GM12891 (cell line): Measurements from ENCODE around the gene GRAMD1B.

ENCODE experiments used
- POLR2AphosphoS5 ChIP-seq: IDR thresholded peaks from 2 replicates; pipeline ENCODE4 v1.6.1; 2011; ENCODE audit warnings: low read depth, low read length, control low read depth
- SPI1 ChIP-seq: IDR thresholded peaks from 2 replicates; pipeline ENCODE4 v1.6.1; 2011; ENCODE audit warnings: low read depth, low read length, control low read depth

DNA sequence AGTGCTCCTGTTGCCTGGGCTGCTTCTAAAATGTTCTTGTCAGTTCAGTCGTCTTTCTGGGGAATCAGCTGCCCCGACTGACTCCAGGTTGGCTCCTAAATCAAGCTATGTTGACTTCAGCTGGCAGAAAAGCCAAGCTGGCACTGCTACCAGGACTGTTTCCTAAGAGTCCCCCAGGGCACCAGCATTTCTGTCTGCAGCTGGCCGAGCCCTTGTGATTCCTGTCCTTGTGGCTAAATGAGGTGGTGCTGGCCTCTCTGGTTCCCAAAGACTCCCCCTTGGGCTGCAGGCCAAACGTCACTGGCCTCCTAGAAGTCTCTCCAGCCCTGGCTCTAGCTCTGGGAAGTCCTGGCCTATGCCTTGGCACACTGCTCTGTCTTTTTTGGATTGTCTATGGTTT lies 31.1 kb downstream of the GRAMD1B start:
- no peak for TF ChIP-seq POLR2AphosphoS5
- TF ChIP-seq SPI1 = no peak
